ENCODE data around the gene TCF25. TPM values are rescaled to one million over a fixed set of nuclear protein-coding genes. Genes with fewer than 3 reads are reported as not detected.

The TCF25 gene
- total RNA-seq, 1 experiment from 2014 or later: 298 TPM

DNA sequence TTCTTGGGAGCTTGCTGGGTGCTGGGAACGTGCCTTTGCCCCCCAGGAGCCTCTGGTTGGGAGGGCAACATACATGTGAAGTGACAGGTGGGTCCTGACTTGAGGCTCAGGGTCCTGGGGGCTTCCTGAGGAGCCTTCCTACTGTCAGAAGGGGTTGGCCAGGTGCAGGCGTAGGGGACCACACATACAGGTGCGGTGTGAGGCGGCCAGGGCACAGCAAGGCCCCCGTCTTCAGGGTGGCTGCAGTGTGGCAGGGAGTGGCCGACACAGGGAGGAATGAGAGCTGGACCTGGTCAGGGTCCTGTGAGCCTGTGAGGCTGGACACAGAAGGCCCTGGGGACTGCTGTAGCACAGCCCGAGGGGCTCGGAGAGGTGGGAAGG is 10.6 kb downstream of the TCF25 start:
- no peak for DNase-seq
- H3K27me3 ChIP-seq (ENCODE audit: insufficient read depth, low read depth): no peaks in the 10 kb centered on the region
- H3K36me3 ChIP-seq (ENCODE audit: low read depth): peaks cover 22% of the 10 kb centered on the region
- no peak overlapping the region for H3K27ac ChIP-seq
- TF ChIP-seq, protein P1, sequence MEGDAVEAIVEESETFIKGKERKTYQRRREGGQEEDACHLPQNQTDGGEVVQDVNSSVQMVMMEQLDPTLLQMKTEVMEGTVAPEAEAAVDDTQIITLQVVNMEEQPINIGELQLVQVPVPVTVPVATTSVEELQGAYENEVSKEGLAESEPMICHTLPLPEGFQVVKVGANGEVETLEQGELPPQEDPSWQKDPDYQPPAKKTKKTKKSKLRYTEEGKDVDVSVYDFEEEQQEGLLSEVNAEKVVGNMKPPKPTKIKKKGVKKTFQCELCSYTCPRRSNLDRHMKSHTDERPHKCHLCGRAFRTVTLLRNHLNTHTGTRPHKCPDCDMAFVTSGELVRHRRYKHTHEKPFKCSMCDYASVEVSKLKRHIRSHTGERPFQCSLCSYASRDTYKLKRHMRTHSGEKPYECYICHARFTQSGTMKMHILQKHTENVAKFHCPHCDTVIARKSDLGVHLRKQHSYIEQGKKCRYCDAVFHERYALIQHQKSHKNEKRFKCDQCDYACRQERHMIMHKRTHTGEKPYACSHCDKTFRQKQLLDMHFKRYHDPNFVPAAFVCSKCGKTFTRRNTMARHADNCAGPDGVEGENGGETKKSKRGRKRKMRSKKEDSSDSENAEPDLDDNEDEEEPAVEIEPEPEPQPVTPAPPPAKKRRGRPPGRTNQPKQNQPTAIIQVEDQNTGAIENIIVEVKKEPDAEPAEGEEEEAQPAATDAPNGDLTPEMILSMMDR (conservative IDR thresholded peaks at IDR 0.05): no peak
- no peak for TF ChIP-seq EZH2 (IDR thresholded peaks at IDR 0.05; ENCODE audit: low read depth)
- H3K4me1 ChIP-seq (replicated peaks; ENCODE audit: insufficient read depth): no peaks in the 10 kb centered on the region
- intact Hi-C loops (cut with micrococcal nuclease; ENCODE audit: unreplicated experiment): no loop called here
- no peaks in the 10 kb centered on the region for H3F3A ChIP-seq (ENCODE audit: insufficient read depth, low read depth)
- ChIA-PET POLR2A (ENCODE audit: unreplicated experiment) (no interaction called here), CTCF (no interaction called here)
- peaks cover 35% of the 10 kb centered on the region for H3K79me2 ChIP-seq (ENCODE audit: low read depth)
- peaks cover 45% of the 10 kb centered on the region for H4K20me1 ChIP-seq (ENCODE audit: insufficient read depth)
- H3K4me3 ChIP-seq: no peak overlapping the region
- no peaks in the 10 kb centered on the region for H3K9me3 ChIP-seq (ENCODE audit: insufficient read depth, low read depth)
- H3K9me2 ChIP-seq (ENCODE audit: insufficient read depth): no peaks in the 10 kb centered on the region
- no peak overlapping the region for H3K4me2 ChIP-seq
- no peak overlapping the region for H2AFZ ChIP-seq
- BruUV-seq (replicated peaks): no TSS peak

DNA sequence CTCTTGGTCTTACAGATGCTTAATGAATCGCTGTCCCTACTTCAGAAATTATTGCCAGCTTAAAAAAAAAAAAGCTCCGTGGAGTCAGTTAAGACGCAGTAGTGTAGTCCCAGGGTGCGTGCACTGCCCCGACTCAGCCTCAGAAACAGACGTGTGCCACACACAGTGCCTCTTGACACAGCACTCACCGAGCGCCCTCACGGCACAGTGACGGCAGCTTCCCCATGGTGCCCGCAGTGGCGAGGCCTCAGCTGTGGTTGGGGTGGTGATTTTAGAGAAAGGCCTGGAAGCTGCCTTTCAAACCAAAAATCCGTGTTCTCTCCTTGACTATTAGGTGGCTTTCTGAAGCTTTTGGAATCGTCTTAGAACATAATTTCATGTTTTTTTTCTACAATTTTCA is 13.9 kb downstream of the TCF25 start:
- H3K27ac ChIP-seq: no peak overlapping the region
- BruUV-seq (replicated peaks): no TSS peak
- H3K4me1 ChIP-seq (replicated peaks; ENCODE audit: insufficient read depth): no peaks in the 10 kb centered on the region
- peaks cover 7% of the 10 kb centered on the region for H3K79me2 ChIP-seq (ENCODE audit: low read depth)
- no peaks in the 10 kb centered on the region for H3K27me3 ChIP-seq (ENCODE audit: insufficient read depth, low read depth)
- no peak overlapping the region for H3K4me2 ChIP-seq
- intact Hi-C loops (cut with micrococcal nuclease; ENCODE audit: unreplicated experiment): no loop called here
- no peaks in the 10 kb centered on the region for H3K9me3 ChIP-seq (ENCODE audit: insufficient read depth, low read depth)
- no peaks in the 10 kb centered on the region for H3K9me2 ChIP-seq (ENCODE audit: insufficient read depth)
- TF ChIP-seq, protein P1 (conservative IDR thresholded peaks at IDR 0.05): no peak
- no peak for TF ChIP-seq EZH2 (IDR thresholded peaks at IDR 0.05; ENCODE audit: low read depth)
- peaks cover 24% of the 10 kb centered on the region for H3K36me3 ChIP-seq (ENCODE audit: low read depth)
- DNase-seq: no peak
- no peaks in the 10 kb centered on the region for H3F3A ChIP-seq (ENCODE audit: insufficient read depth, low read depth)
- H4K20me1 ChIP-seq (ENCODE audit: insufficient read depth): peaks cover 39% of the 10 kb centered on the region
- CTCF ChIA-PET: no interaction called here
- H3K4me3 ChIP-seq: no peak overlapping the region
- POLR2A ChIA-PET (ENCODE audit: unreplicated experiment): no interaction called here
- no peak overlapping the region for H2AFZ ChIP-seq

DNA sequence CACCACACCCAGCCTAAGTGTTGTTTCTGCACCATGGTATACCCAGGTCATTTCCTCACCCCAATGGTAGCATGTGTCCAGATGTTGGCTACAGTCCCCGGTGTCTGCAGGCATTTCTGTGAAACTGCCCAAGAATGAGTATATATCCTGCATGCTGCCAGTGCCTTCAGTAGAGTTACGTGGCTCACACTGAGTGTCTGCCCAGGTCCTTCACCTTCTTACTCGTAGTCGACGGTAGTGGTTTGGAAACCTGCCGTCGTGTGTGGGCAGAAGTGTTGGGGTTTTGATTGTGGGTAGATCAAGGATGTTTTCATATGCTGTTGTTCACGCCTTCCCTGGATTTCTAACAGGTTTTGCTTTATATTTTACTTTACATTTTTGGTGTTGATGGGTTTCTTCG is 16.8 kb downstream of the TCF25 start:
- H3K27me3 ChIP-seq (ENCODE audit: insufficient read depth, low read depth): no peaks in the 10 kb centered on the region
- CTCF ChIA-PET: no interaction called here
- intact Hi-C loops (cut with micrococcal nuclease; ENCODE audit: unreplicated experiment): no loop called here
- H3K4me1 ChIP-seq (replicated peaks; ENCODE audit: insufficient read depth): no peaks in the 10 kb centered on the region
- no peak overlapping the region for H3K4me2 ChIP-seq
- no TSS peak for BruUV-seq (replicated peaks)
- H3F3A ChIP-seq (ENCODE audit: insufficient read depth, low read depth): no peaks in the 10 kb centered on the region; the same call in 1 of the 2 replicates
- TF ChIP-seq, protein P1 (conservative IDR thresholded peaks at IDR 0.05): no peak
- no peak for TF ChIP-seq EZH2 (IDR thresholded peaks at IDR 0.05; ENCODE audit: low read depth)
- peaks cover 24% of the 10 kb centered on the region for H4K20me1 ChIP-seq (ENCODE audit: insufficient read depth)
- H3K36me3 ChIP-seq (ENCODE audit: low read depth): peaks cover 10% of the 10 kb centered on the region
- no peak overlapping the region for H3K4me3 ChIP-seq
- no peaks in the 10 kb centered on the region for H3K9me2 ChIP-seq (ENCODE audit: insufficient read depth)
- H3K27ac ChIP-seq: no peak overlapping the region
- no peaks in the 10 kb centered on the region for H3K79me2 ChIP-seq (ENCODE audit: low read depth)
- no peaks in the 10 kb centered on the region for H3K9me3 ChIP-seq (ENCODE audit: insufficient read depth, low read depth)
- H2AFZ ChIP-seq: no peak overlapping the region
- POLR2A ChIA-PET (ENCODE audit: unreplicated experiment): interaction anchor here (0.6 kb wide), 1 partner anchor 133 kb away, joined by 3 read pairs; no protein-coding TSS in a partner anchor
- no peak for DNase-seq

Measured in PC-9 (cell line).